SK-N-SH treated with all-trans-retinoic acid at 6 μM for 48 hours (cell line): ENCODE data around the gene MBNL2.

Source experiments
- CREB5 ChIP-seq: fragments of 250-450 bp; sonication (Bioruptor Pico); IDR thresholded peaks from 2 replicates; pipeline ENCODE4 v1.5.1; 2020; ENCODE audit warnings: low read depth, mild to moderate bottlenecking, moderate library complexity
- CSDC2 ChIP-seq: fragments of 250-450 bp; sonication (Bioruptor Pico); IDR thresholded peaks from 2 replicates; pipeline ENCODE4 v1.5.0; 2020; ENCODE audit warnings: mild to moderate bottlenecking, moderate library complexity
- CSRNP3 ChIP-seq: fragments of 250-450 bp; sonication (Bioruptor Pico); IDR thresholded peaks from 2 replicates; pipeline ENCODE4 v1.5.1; 2021; ENCODE audit warnings: mild to moderate bottlenecking, moderate library complexity
- GLIS3 ChIP-seq: fragments of 250-450 bp; sonication (Bioruptor Pico); IDR thresholded peaks from 2 replicates; pipeline ENCODE4 v1.5.0; 2020; ENCODE audit warnings: mild to moderate bottlenecking, moderate library complexity
- ISL1 ChIP-seq: fragments of 250-450 bp; sonication (Bioruptor Pico); IDR thresholded peaks from 2 replicates; pipeline ENCODE4 v2.1.2; 2022; ENCODE audit warnings: mild to moderate bottlenecking, moderate library complexity
- OSR1 ChIP-seq: fragments of 250-450 bp; sonication (Bioruptor Pico); IDR thresholded peaks from 2 replicates; pipeline ENCODE4 v1.8.0; 2022; ENCODE audit warnings: moderate library complexity, mild to moderate bottlenecking, inconsistent platforms
- TCF4 ChIP-seq: fragments of 250-450 bp; sonication (Bioruptor Pico); IDR thresholded peaks from 2 replicates; pipeline ENCODE4 v1.8.0; 2021; ENCODE audit warnings: mild to moderate bottlenecking, moderate library complexity, borderline replicate concordance
- ZC3H10 ChIP-seq: fragments of 250-450 bp; sonication (Bioruptor Pico); IDR thresholded peaks from 2 replicates; pipeline ENCODE4 v1.5.1; 2021; ENCODE audit warnings: mild to moderate bottlenecking, moderate library complexity
- ZFP30 ChIP-seq: fragments of 450-650 bp; formaldehyde crosslinking; IDR thresholded peaks from 2 replicates; pipeline ENCODE4 v1.5.0; 2022; ENCODE audit warnings: mild to moderate bottlenecking, moderate library complexity

DNA sequence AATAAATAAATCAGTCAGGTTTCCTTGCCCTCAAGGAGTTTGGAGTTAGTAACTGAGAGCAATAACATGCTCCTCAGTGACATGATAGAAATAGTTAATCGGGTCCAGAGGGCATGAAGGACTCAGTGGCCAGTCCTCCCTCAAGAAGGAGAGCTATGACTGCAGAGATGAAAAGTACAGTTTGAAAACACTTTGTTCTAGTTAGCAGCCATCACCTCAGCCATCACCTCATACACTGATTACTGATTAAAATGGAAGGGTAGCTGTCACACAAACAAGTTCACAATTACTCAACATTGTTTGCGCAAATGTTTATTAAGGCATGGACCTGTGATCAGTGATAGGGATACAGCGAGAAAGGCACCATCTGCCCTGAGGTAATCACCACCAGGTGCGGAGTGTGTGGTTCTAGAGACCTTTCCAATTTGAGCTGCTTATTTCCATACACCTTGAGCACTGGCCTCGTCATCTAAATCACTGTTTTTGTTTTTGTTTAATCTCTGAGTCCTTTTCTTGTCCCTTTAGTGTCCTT lies 126.5 kb downstream of the MBNL2 start:
- no peak for TF ChIP-seq OSR1 (CRISPR knock-in tag)
- TF ChIP-seq CSRNP3 (CRISPR knock-in tag): no peak
- no peak for TF ChIP-seq CSDC2 (CRISPR knock-in tag)
- no peak for TF ChIP-seq ISL1 (CRISPR knock-in tag)
- no peak for TF ChIP-seq GLIS3 (CRISPR knock-in tag)
- TF ChIP-seq ZFP30: no peak
- TF ChIP-seq ZC3H10: no peak
- no peak for TF ChIP-seq TCF4 (CRISPR knock-in tag)
- TF ChIP-seq CREB5: no peak
